ENCODE results near the gene SIK3.
"Not testable (repeated sequence)": the region's sequence is repeated elsewhere in the genome, so short reads cannot be mapped to it uniquely, and the experiment has no call there.

The SIK3 gene

GRCh38 chr11:117075186-117075585 is 23.0 kb downstream of the SIK3 start:
- no peak for DNase-seq

GRCh38 chr11:117074119-117074518 is 24.1 kb downstream of the SIK3 start:
- peak in 1 of 2 donors; percentile 19 for DNase-seq

GRCh38 chr11:117073539-117073938 is 24.7 kb downstream of the SIK3 start:
- no peak for DNase-seq

GRCh38 chr11:117072517-117073461 is 25.4 kb downstream of the SIK3 start:
- DNase-seq, result peak in 1 of 2 donors; percentile 76

- no peak for DNase-seq
Observed at GRCh38 chr11:117071344-117071787, 26.9 kb downstream of the SIK3 start.

- no peak for DNase-seq
Observed at GRCh38 chr11:117070016-117070415, 28.2 kb downstream of the SIK3 start.

GRCh38 chr11:117068303-117068860 is 29.8 kb downstream of the SIK3 start:
- no peak for DNase-seq

GRCh38 chr11:117066959-117067358 is 31.3 kb downstream of the SIK3 start:
- DNase-seq, result no peak

GRCh38 chr11:117064275-117064674 is 34.0 kb downstream of the SIK3 start:
- no peak for DNase-seq

- DNase-seq, result no peak
Observed at GRCh38 chr11:117062498-117062897, 35.7 kb downstream of the SIK3 start.

- no peak for DNase-seq
Observed at GRCh38 chr11:117061256-117061655, 37.0 kb downstream of the SIK3 start.

GRCh38 chr11:117059611-117060148 is 38.5 kb downstream of the SIK3 start:
- DNase-seq, result no peak

- DNase-seq, result no peak
Observed at GRCh38 chr11:117058761-117059261, 39.4 kb downstream of the SIK3 start.

- no peak for DNase-seq
Observed at GRCh38 chr11:117057727-117058126, 40.5 kb downstream of the SIK3 start.

GRCh38 chr11:117057317-117057716 is 40.9 kb downstream of the SIK3 start:
- no peak for DNase-seq

- DNase-seq, result no peak
Observed at GRCh38 chr11:117055469-117055868, 42.8 kb downstream of the SIK3 start.

- no peak for DNase-seq
Observed at GRCh38 chr11:117054382-117054781, 43.8 kb downstream of the SIK3 start.

GRCh38 chr11:117052196-117053149 is 45.8 kb downstream of the SIK3 start:
- DNase-seq, result no peak

GRCh38 chr11:117050121-117050520 is 48.1 kb downstream of the SIK3 start:
- not testable (repeated sequence) for DNase-seq

GRCh38 chr11:117046627-117047026 is 51.6 kb downstream of the SIK3 start:
- not testable (repeated sequence) for DNase-seq

GRCh38 chr11:117045956-117046355 is 52.3 kb downstream of the SIK3 start:
- no peak for DNase-seq

- no peak for DNase-seq
Observed at GRCh38 chr11:117045196-117045595, 53.0 kb downstream of the SIK3 start.

Data from bone marrow (tissue), 2 donors.